ENCODE data around the gene IGSF23. TPM values are rescaled to one million over a fixed set of nuclear protein-coding genes. Genes with fewer than 3 reads are reported as not detected.
"Not testable (repeated sequence)": the region's sequence is repeated elsewhere in the genome, so short reads cannot be mapped to it uniquely, and the experiment has no call there.

The IGSF23 gene
- total and polyA plus RNA-seq, 2 experiments from 2014 or later, result not detected

DNA sequence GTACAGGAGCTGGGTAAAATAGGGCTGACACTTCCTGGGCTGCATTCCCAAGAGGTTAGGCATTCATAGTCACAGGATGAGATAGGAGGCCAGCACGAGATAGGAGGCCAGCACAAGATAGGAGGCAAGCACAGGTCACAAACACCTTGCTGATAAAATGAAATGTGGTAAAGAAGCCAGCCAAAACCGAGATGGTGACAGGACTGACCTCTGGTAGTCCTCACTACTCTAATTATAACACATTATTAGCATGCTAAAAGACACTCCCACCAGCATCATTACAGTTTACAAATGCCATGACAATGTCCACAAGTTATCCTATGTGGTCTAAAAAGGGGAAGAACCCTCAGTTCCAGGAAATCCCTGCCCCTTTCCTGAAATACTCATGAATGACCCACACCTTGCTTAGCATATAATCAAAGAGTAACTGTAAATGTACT, 20.9 kb upstream of the IGSF23 start (continued):
- TF ChIP-seq, protein P1, sequence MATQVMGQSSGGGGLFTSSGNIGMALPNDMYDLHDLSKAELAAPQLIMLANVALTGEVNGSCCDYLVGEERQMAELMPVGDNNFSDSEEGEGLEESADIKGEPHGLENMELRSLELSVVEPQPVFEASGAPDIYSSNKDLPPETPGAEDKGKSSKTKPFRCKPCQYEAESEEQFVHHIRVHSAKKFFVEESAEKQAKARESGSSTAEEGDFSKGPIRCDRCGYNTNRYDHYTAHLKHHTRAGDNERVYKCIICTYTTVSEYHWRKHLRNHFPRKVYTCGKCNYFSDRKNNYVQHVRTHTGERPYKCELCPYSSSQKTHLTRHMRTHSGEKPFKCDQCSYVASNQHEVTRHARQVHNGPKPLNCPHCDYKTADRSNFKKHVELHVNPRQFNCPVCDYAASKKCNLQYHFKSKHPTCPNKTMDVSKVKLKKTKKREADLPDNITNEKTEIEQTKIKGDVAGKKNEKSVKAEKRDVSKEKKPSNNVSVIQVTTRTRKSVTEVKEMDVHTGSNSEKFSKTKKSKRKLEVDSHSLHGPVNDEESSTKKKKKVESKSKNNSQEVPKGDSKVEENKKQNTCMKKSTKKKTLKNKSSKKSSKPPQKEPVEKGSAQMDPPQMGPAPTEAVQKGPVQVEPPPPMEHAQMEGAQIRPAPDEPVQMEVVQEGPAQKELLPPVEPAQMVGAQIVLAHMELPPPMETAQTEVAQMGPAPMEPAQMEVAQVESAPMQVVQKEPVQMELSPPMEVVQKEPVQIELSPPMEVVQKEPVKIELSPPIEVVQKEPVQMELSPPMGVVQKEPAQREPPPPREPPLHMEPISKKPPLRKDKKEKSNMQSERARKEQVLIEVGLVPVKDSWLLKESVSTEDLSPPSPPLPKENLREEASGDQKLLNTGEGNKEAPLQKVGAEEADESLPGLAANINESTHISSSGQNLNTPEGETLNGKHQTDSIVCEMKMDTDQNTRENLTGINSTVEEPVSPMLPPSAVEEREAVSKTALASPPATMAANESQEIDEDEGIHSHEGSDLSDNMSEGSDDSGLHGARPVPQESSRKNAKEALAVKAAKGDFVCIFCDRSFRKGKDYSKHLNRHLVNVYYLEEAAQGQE (IDR thresholded peaks at IDR 0.05; ENCODE audit: unreplicated experiment), result no peak
- no peak for TF ChIP-seq CREB1 (CRISPR knock-in tag; IDR thresholded peaks at IDR 0.05; ENCODE audit: low read depth)
- TF ChIP-seq NANOG (IDR thresholded peaks at IDR 0.05; ENCODE audit: borderline replicate concordance), result no peak
- TF ChIP-seq, protein P2, sequence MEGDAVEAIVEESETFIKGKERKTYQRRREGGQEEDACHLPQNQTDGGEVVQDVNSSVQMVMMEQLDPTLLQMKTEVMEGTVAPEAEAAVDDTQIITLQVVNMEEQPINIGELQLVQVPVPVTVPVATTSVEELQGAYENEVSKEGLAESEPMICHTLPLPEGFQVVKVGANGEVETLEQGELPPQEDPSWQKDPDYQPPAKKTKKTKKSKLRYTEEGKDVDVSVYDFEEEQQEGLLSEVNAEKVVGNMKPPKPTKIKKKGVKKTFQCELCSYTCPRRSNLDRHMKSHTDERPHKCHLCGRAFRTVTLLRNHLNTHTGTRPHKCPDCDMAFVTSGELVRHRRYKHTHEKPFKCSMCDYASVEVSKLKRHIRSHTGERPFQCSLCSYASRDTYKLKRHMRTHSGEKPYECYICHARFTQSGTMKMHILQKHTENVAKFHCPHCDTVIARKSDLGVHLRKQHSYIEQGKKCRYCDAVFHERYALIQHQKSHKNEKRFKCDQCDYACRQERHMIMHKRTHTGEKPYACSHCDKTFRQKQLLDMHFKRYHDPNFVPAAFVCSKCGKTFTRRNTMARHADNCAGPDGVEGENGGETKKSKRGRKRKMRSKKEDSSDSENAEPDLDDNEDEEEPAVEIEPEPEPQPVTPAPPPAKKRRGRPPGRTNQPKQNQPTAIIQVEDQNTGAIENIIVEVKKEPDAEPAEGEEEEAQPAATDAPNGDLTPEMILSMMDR (conservative IDR thresholded peaks at IDR 0.05; ENCODE audit: low read depth in 2 of 2), result no peak
- TF ChIP-seq JUNB (IDR thresholded peaks at IDR 0.05; ENCODE audit: unreplicated experiment), result no peak
- TF ChIP-seq ZNF331 (CRISPR knock-in tag; IDR thresholded peaks at IDR 0.05; ENCODE audit: low read depth), result no peak
- no peak for TF ChIP-seq POLR2AphosphoS5 (IDR thresholded peaks at IDR 0.05; ENCODE audit: low read depth)
- TF ChIP-seq EZH2 (IDR thresholded peaks at IDR 0.05; ENCODE audit: low read depth, unreplicated experiment), result no peak
- TF ChIP-seq EZH2phosphoT487 (IDR thresholded peaks at IDR 0.05; ENCODE audit: unreplicated experiment), result no peak
- TF ChIP-seq STAT1 (IDR thresholded peaks at IDR 0.05; ENCODE audit: unreplicated experiment), result no peak
- TF ChIP-seq, protein P3, sequence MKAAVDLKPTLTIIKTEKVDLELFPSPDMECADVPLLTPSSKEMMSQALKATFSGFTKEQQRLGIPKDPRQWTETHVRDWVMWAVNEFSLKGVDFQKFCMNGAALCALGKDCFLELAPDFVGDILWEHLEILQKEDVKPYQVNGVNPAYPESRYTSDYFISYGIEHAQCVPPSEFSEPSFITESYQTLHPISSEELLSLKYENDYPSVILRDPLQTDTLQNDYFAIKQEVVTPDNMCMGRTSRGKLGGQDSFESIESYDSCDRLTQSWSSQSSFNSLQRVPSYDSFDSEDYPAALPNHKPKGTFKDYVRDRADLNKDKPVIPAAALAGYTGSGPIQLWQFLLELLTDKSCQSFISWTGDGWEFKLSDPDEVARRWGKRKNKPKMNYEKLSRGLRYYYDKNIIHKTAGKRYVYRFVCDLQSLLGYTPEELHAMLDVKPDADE (IDR thresholded peaks at IDR 0.05), result no peak
- no peak for TF ChIP-seq ZNF114 (CRISPR knock-in tag; IDR thresholded peaks at IDR 0.05)

GRCh38 chr19:44593294-44593693, 20.1 kb upstream of the IGSF23 start:
- Mint-ChIP-seq H3K27ac (no peak overlapping the region), H3K4me1 (peaks cover 12% of the 10 kb centered on the region; the same call in 2 of the 3 replicates), H3K4me3 (no peak overlapping the region), H3K36me3 (ENCODE audit: low read depth) (no peaks in the 10 kb centered on the region; the same call in 2 of the 3 replicates), H3K27me3 (ENCODE audit: insufficient read depth, low read depth, poor library complexity) (peaks cover 7% of the 10 kb centered on the region), H3K9me3 (peaks cover 8% of the 10 kb centered on the region; the same call in 2 of the 3 replicates)
- Histone ChIP-seq H3K4me3 (no peak overlapping the region), H3K36me3 (ENCODE audit: insufficient read depth) (no peaks in the 10 kb centered on the region), H3K9me2 (ENCODE audit: insufficient read depth) (peaks cover 2% of the 10 kb centered on the region), H3K27ac (ENCODE audit: low read depth) (no peak overlapping the region), H3K4me2 (no peak overlapping the region), H2AFZ (peak overlapping the region; percentile 95), H4K20me1 (replicated peaks; ENCODE audit: insufficient read depth) (no peaks in the 10 kb centered on the region), H3F3A (replicated peaks; ENCODE audit: low read depth) (peaks cover 4% of the 10 kb centered on the region), H3K27me3 (ENCODE audit: insufficient read depth) (no peaks in the 10 kb centered on the region), H3K79me2 (replicated peaks; ENCODE audit: insufficient read depth) (no peaks in the 10 kb centered on the region), H3K4me1 (ENCODE audit: insufficient read depth) (peaks cover 11% of the 10 kb centered on the region)
- TF ChIP-seq EZH2phosphoT487 (IDR thresholded peaks at IDR 0.05; ENCODE audit: unreplicated experiment), result no peak
- no peak for TF ChIP-seq JUNB (IDR thresholded peaks at IDR 0.05; ENCODE audit: unreplicated experiment)
- no peak for TF ChIP-seq NANOG (IDR thresholded peaks at IDR 0.05; ENCODE audit: borderline replicate concordance)
- TF ChIP-seq, protein P3 (IDR thresholded peaks at IDR 0.05), result no peak
- ATAC-seq (no peak), DNase-seq (ENCODE audit: low spot score) (no peak)

- Mint-ChIP-seq H3K9me3 (peaks cover 11% of the 10 kb centered on the region; the same call in 2 of the 3 replicates), H3K4me1 (peaks cover 12% of the 10 kb centered on the region; the same call in 2 of the 3 replicates)
- H3K36me3 ChIP-seq (ENCODE audit: insufficient read depth); H3K36me3 Mint-ChIP-seq (ENCODE audit: low read depth); H3K27me3 Mint-ChIP-seq (ENCODE audit: insufficient read depth, low read depth, poor library complexity); DNase-seq (ENCODE audit: low spot score); H3K27ac Mint-ChIP-seq; H3F3A ChIP-seq (replicated peaks; ENCODE audit: low read depth); H3K4me3 Mint-ChIP-seq; ATAC-seq; H3K27me3 ChIP-seq (ENCODE audit: insufficient read depth); H3K4me3 ChIP-seq; H3K79me2 ChIP-seq (replicated peaks; ENCODE audit: insufficient read depth); H4K20me1 ChIP-seq (replicated peaks; ENCODE audit: insufficient read depth); H3K9me2 ChIP-seq (ENCODE audit: insufficient read depth): not testable (repeated sequence)
- Histone ChIP-seq H3K4me2 (0 out of 2 replicates have a peak overlapping the region, but pooled peaks have one; percentile 36), H2AFZ (peak overlapping the region; percentile 95), H3K27ac (ENCODE audit: low read depth) (0 out of 2 replicates have a peak overlapping the region, but pooled peaks have one; percentile 65), H3K4me1 (ENCODE audit: insufficient read depth) (peaks cover 11% of the 10 kb centered on the region)
These were observed 19.5 kb upstream of the IGSF23 start for GRCh38 chr19:44593866-44594266.

All from GM23338 (cell line).